ENCODE measurements around the gene CNOT11.

- TF ChIP-seq CTCF (IDR thresholded peaks at IDR 0.05) (no peak), POLR2A (IDR thresholded peaks at IDR 0.05) (no peak), POLR2AphosphoS5 (IDR thresholded peaks at IDR 0.05) (no peak)
These were observed 46.9 kb downstream of the CNOT11 start for GRCh38 chr2:101299604-101300003.
